HPDE6-E6E7 (cell line): ENCODE data around the gene ADGRF4.

Experiments
- DNase-seq: peaks from one replicate; pipeline ENCODE4 v3.0.0; 2011; ENCODE audit warnings: missing footprints; ENCODE audit errors: extremely low spot score

The ADGRF4 gene

GRCh38 chr6:47681201-47681990 is 17.0 kb upstream of the ADGRF4 start:
- no peak for DNase-seq

- no peak for DNase-seq
These were observed 12.0 kb upstream of the ADGRF4 start for GRCh38 chr6:47686411-47686810.

- DNase-seq = no peak
These were observed 10.9 kb upstream of the ADGRF4 start for GRCh38 chr6:47687432-47687831.

GRCh38 chr6:47690214-47690613 is 8.2 kb upstream of the ADGRF4 start:
- no peak for DNase-seq

- no peak for DNase-seq
These were observed 7.6 kb upstream of the ADGRF4 start for GRCh38 chr6:47690791-47691190.

GRCh38 chr6:47697925-47698324 is 455 bp upstream of the ADGRF4 start:
- DNase-seq = no peak

- peak; percentile 83 for DNase-seq
These were observed 1.7 kb downstream of the ADGRF4 start for GRCh38 chr6:47700053-47700452.

- DNase-seq = no peak
These were observed 2.2 kb downstream of the ADGRF4 start for GRCh38 chr6:47700596-47700995.

GRCh38 chr6:47701363-47701762 is 3.0 kb downstream of the ADGRF4 start:
- DNase-seq = peak; percentile 58

- DNase-seq = no peak
These were observed 10.8 kb downstream of the ADGRF4 start for GRCh38 chr6:47709160-47709559.

- DNase-seq = no peak
These were observed 11.9 kb downstream of the ADGRF4 start for GRCh38 chr6:47710295-47710694.

- no peak for DNase-seq
These were observed 14.8 kb downstream of the ADGRF4 start for GRCh38 chr6:47713200-47713599.

- no peak for DNase-seq
These were observed 16.4 kb downstream of the ADGRF4 start for GRCh38 chr6:47714802-47715201.

GRCh38 chr6:47715782-47716181 is 17.4 kb downstream of the ADGRF4 start:
- DNase-seq = no peak

- DNase-seq = no peak
These were observed 17.8 kb downstream of the ADGRF4 start for GRCh38 chr6:47716207-47716606.

GRCh38 chr6:47718571-47718970 is 20.2 kb downstream of the ADGRF4 start:
- DNase-seq = no peak

GRCh38 chr6:47721189-47721588 is 22.8 kb downstream of the ADGRF4 start:
- no peak for DNase-seq

- no peak for DNase-seq
These were observed 23.8 kb downstream of the ADGRF4 start for GRCh38 chr6:47722194-47722593.

- no peak for DNase-seq
These were observed 25.9 kb downstream of the ADGRF4 start for GRCh38 chr6:47724300-47724699.

- no peak for DNase-seq
These were observed 29.0 kb downstream of the ADGRF4 start for GRCh38 chr6:47727391-47727790.

- DNase-seq = peak; percentile 63
These were observed 30.6 kb downstream of the ADGRF4 start for GRCh38 chr6:47729019-47729418.

GRCh38 chr6:47729457-47729856 is 31.1 kb downstream of the ADGRF4 start:
- no peak for DNase-seq

- DNase-seq = peak; percentile 17
These were observed 35.6 kb downstream of the ADGRF4 start for GRCh38 chr6:47733879-47734558.
